GM18867 (cell line): ENCODE data around the gene SASH3.

Source experiments
- ATAC-seq: cut with Tn5 transposase; IDR thresholded peaks from one replicate; pipeline ENCODE4 v1.9.1; 2021; ENCODE audit warnings: mild to moderate bottlenecking, moderate library complexity; ENCODE audit not compliant: unreplicated experiment

Gene SASH3

DNA sequence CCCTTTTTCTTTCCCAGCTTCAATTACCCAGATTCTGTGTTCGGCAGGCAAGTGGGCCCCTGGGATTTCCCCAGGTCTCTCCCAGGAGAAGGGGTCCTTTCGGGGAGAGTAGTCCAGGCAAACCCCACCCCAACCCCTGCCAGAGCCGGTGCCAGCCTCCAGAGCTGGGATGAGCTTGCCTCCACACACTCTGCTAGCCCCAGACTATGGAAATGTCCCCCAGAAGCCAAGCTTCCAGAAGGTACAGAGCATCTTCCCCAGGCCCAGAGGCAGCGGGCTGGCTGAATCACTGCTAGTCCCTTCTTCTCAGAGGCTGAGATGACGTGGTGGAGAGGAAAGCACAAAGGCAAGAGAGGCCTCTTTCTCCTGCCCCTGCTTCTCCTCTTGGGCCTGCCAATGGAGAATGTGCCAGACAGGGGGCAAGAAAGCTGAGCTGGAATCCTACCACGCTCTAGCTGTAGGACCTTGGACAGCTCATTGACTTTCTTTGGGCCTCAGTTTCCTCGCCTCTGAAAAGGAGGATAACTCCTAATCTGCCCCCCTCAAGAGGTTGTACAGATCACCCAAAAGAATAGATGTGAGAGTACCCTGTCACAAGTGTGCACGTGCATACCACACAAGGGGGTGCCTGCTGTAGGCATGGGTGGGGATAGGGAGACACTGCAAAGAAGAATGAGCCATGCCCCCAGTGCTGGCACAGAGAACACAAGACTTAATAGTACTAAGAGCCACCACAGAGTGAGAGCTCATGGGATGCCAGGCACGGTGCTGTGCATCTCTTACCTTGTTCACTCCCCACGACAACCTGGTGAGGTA, 2.1 kb downstream of the SASH3 start:
- ATAC-seq = no peak

DNA sequence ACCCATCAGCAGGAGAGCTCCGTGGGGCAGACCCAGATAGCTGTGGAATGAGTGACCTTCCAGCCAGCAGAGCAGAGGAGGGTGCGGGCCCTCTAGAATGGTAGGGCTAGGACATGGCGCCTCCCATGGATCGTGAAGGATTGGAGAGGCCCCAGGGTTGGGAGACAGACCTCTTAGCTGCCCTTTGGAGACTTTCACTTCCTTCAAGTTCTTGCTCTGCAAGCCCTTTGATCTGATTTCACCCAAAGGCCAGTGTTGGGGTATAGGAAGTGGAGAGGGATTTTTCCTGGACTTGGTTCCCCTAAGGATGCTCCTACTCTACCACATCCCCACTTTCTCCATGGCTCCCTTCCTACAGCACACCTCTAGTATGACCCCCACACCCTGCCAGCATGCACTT, 3.0 kb downstream of the SASH3 start:
- ATAC-seq = no peak

DNA sequence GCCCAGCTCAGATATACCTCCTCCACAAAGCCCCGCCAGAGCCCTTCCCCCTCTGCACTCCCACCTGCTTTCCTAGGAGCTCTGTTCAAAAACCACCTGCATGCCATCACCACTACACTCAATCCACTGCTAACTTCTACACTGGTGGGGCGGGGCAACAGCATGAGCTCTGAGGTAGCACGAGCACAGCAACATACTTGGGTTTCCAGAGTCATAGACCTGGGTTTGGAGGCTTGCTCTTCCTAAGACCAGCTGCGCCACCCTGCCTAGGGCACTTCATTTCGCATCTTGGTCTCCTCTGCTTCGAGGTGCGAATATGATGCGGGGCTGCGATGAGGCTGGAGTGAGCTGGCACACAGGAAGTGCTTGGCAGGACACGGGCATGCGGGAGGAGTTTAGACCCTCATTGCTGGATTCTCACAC, 3.6 kb downstream of the SASH3 start:
- no peak for ATAC-seq

DNA sequence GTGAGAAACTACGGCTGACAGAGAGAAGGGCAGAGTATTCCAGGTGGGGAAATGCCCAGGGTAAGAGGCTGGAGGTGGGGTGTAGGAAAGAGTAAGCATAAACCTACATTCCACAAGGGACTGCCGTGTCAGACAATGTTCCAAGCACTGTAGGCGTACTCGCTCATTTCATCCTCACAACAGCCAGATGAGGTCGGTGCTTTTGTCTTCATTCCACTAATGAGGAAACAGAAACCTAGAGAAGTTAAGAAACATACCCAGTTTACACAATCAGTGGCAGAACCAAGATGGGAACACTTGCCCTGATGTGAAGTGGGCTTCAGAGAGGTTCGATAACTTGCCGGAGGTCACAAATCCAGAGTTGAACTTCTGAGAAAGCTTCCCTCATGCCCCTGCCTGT, 4.6 kb downstream of the SASH3 start:
- ATAC-seq = no peak

DNA sequence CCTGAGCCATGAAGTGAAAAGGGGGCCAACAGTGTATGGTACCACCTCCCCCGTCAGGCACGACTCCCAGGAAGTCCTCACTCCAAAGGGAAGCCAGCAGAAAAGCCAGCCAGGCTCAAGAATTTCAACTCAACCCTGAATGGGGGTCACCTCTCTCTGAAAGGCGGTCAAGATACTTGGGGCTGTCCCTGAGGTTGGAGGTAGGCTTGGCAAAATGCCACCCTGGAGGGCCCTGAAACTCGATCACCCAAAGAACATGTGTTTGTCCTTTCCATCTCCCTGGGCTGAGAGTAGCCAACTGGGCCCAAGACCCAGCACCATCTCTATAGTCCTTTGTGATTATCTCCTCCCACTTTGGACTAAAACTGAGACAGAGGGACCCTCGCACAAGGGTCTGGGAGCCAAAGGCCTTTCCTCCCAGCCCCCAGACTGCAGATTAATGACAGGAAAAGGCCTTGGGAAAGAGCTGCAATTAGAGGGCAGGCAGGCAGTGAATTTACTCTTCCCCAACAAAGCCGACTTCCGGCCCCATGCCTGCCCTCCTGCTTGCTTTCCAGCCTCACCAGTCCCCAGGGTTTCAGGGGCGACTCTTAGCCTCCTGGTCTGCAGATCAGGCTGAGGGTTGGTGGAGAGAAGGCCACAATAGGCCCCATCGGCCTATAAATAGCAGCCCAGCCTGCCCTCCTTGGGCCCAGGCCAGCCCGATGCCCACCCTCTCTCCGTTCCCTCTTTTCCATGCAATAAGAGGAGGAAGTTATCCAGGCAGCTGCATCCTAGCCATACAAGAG, 5.6 kb downstream of the SASH3 start:
- no peak for ATAC-seq

DNA sequence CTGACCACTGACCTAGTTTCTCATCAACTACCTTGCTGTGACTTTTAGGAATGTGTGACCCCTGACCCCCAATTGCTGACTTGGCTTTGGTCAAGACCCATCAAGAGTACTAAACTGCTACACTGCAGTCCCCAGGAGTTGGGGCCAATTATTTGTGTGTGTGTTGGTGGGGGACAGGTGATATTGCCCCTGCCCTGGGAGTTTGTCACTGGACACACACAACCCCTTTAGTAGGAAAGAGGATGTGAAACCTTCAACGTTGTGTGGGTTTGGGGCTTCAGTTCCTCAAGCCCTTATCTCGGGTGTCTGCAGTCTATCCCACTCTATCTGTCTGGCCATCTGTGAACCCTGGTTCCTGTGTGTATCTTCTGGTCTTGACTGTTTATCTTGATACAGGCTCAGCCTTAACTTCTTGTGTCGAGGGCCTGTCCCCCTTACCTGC, 6.5 kb downstream of the SASH3 start:
- peak; percentile 84 for ATAC-seq

DNA sequence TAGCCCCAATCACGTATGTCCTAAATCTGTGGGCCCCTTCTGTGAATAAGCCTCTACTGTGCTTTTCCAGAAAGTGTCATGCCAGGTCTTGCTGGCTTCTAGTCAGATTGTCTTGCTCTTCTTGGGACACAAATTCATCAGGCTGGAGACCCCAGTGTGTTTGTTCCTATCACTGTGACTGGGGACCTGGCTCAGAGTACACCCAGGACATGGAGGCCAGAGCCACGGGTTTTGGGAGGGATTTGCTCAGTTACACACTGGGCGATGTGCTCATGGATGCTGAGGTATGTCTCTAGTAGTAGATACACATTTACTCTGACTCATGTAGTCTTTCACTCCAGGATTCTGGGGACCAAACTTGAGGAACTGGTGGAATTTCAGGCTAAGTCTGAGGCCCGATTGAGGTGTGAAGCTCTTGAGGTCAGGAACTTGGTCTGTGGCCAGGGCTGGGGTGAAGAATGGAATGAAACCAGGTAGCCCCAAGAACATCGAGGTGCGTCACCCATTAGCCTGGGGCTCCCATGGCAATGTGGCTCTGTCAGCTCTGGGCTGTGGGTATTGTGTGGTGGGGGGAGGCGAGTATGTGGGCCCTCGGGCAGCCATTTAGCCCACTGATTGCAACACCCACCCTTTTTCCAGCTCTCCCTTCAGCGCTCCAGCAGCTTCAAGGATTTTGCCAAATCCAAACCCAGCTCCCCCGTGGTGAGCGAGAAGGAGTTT, 7.7 kb downstream of the SASH3 start:
- no peak for ATAC-seq

DNA sequence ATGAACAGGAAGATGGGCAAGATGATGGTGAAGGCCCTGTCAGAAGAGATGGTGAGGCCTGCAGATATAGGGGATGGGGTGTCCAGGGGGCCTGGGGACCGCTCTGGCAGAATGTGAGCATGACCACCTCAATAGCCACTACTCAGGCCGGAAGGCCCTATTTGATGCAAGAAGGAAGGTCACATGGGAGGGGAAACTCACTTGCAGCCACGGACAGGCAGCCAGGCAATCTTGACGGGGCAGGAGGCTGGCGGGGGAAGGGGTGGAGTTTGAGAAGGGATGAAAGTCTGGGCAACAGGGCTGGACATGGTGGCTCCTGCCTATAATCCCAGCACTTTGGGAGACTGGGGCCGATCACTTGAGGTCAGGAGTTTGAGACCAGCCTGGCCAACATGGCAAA, 8.8 kb downstream of the SASH3 start:
- ATAC-seq = no peak

DNA sequence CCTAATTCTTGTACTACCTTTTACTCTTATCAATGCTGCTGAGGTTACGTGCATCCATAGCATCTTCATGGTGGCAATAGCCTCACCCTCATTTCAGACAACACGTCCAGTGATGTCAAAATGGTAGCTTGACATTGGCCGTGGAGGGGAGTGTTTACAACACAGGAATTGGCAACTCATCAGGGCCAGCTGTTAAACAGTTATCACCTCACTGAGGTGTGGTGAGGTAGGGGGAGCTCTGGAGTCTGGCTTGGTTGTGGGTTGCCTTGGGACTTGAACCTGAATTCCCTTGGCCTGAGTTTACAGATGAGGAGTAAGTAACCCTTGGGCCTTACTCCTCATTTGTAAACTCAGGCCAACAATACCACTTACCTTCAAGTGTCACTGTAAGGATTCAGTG, 10.4 kb downstream of the SASH3 start:
- ATAC-seq = no peak

DNA sequence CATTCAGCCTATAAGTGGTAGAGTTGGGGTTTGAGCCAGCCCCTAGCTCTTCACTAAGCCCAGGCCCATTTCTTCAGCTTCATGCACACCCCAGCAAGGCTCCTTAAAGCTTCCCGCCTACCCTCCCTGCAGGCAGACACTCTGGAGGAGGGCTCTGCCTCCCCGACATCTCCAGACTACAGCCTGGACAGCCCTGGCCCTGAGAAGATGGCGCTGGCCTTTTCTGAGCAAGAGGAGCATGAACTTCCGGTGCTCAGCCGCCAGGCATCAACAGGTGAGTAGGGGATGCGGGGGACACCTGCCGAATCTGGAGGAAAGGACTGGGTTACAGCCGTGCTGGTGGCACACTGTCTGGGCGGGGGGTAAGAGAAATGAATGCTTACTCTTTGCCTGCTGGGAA, 11.1 kb downstream of the SASH3 start:
- ATAC-seq = no peak

DNA sequence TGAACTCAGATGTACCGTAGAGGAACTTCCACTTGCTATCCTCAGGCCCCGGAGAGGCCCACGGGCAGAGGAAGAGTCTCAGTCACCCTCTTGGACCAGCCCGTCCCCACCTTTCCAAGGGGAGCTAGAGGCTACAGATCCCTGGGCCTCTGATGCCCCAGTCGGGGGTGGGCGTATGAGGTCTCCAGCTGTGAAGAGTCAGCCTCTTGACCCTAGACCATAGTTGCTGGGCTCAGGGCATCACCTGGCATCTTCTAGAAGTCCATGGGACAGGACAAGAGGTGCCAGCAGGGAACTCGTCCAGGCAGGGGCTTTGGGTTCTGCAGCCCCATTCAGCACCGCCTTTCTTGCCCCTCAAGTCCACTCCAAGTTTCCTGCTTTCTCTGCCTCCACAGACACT, 11.6 kb downstream of the SASH3 start:
- no peak for ATAC-seq

DNA sequence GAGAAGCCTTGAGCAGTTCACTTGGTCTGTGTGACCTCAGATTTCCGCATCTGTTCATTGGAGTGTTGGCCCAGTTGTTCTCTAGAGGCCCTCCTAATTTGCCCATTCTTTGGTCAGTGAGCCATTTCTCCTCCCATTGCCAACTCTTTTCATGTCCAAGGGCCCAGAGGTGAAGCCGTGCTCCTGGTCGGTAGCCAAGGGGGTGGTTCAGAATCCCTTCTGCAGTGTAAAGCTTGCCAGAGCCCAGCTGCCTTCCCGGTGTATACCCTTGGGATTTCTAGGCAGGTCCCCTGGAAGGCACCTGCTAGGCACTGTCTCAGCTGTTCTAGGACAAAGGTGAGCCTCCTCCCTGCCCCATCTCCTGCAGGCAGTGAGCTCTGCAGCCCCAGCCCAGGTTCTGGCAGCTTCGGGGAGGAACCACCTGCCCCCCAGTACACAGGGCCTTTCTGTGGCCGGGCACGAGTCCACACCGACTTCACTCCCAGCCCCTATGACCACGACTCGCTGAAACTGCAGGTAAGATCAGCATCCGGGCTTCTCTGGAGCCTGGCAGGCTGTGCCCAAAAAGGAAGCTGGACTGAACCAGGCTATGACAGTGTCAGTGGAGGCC, 12.3 kb downstream of the SASH3 start:
- no peak for ATAC-seq

DNA sequence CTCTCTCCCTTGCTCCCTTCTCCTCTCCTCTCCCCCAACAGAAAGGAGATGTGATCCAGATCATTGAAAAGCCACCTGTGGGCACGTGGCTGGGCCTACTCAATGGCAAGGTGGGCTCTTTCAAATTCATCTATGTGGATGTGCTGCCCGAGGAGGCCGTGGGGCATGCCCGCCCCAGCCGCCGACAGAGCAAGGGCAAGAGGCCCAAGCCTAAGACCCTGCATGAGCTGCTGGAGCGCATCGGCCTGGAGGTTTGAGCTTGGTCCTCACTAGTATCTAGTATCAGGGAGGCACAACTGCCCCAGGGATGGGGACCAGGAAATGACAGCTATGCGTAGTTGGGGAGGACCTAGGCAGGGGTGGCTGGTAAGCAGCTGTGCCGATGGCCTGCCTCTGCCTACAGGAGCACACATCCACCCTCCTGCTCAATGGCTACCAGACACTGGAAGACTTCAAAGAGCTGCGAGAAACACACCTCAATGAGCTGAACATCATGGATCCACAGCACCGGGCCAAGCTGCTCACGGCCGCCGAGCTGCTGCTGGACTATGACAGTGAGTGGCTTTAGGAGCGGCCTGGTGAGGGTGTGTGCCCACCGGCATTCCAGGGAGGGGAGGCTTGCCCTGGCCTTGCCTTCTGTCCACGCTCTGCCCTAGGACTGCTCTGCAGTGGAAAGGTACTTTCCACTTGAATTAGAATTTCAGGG, 13.0 kb downstream of the SASH3 start:
- ATAC-seq = no peak

DNA sequence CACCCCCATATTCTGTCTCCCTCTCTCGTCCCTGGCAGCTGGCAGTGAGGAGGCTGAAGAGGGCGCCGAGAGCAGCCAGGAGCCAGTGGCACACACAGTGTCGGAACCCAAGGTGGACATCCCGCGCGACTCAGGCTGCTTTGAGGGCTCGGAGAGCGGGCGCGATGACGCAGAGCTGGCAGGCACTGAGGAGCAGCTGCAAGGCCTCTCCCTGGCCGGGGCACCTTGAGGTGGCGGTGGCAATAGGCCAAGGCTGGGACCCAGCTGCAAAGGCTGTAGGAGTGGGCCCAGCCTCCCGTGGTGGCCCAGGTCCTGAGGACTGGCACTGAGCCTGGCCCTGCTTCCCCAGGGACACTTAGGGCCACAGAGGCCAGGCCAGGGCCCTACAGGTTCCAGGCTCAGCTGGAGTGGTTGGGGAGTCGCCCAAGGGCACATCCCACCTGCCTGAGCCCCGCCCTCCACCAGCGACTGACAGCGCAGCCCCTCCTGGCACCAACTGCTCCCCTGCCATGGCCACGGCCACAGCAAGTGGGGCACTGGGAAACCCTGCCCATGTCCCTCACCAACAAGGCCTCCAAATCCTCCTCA, 13.9 kb downstream of the SASH3 start:
- no peak for ATAC-seq

DNA sequence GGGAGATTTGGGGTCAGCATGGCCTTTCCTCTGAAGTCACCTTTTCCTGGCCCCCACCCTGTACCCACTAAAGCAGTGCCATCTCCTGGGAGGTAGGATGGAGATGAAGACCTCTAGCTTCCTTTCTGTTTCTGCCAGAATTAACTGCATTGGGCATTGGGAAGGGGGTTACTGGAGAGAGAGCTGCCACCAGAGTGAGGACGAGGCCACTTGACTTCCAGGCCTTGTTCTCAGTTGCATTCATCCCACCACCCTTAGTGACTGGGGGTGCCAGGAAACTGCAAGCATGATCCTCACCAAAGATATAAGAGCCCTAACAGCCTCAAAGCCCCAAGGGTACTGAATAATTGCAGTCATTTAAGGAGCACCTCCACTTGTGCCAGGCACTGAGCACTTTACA, 15.8 kb downstream of the SASH3 start:
- ATAC-seq = no peak

DNA sequence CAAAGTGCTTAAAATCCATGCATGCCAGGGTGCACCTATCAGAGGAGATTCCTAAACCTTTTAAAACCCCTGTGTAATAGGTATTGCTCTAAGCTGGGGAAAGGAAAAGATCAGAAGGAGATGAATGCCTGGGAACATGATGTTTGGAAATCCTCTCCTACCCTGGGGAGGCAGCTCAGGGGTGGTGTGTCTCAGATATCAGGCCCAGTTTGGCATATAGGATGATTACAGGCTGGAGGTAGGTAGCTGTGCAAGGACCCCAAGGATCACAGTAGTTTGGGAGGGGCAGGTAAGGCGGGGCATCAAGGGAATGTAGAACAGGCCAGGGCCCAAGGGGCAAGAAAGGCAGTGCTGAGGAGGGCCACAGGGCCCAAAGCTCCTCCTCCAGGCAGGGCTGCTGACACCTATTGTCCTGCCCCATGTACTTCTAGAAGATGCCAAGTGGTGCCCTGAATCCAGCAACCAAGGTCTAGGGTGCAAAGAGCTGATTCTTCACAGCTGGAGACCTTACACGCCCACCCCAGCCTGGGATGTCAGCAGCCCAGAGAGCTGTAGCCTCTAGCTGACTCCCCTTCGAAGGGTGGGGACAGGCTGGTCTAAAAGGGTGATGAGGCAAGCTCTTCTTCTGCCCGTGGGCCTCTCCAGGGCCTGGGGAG, 17.6 kb downstream of the SASH3 start:
- ATAC-seq = no peak

DNA sequence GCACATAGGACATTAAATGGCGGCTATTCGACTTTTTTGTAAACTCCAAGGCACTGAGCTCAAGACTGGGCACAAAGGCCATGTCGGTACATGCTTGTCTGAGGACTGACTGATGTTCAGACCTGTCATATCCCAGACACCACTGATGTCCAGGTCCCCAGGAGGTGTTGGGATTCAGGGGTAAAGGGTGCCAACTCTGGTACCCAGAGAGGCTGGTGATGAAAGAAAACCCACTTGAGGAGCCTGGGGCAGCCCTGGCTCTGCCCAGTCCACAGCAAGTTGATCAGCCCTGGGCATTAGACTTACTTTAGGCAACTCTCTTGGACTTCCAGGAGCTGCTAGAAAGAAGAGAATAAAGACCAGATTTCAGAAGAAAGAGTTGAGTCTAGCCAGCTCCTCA, 18.7 kb downstream of the SASH3 start:
- no peak for ATAC-seq

DNA sequence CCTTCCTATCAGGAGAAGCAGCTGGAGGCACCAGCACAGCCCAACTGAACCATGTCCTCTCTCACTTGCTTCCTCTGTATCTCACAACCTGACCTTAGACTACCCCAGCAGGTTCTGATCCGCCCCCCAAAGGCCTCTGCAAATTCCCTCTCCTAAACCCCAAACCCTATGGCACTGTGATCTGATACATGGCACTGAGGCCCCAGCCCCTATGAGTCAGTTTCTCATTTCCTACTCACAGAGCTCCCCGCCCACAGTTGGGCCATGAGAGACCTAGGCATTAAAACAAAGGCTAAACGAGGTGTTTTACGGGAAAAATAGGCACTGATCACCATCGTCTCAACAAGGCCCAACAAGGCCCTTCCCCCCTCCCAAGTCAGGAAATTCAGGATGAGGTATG, 19.1 kb downstream of the SASH3 start:
- no peak for ATAC-seq

DNA sequence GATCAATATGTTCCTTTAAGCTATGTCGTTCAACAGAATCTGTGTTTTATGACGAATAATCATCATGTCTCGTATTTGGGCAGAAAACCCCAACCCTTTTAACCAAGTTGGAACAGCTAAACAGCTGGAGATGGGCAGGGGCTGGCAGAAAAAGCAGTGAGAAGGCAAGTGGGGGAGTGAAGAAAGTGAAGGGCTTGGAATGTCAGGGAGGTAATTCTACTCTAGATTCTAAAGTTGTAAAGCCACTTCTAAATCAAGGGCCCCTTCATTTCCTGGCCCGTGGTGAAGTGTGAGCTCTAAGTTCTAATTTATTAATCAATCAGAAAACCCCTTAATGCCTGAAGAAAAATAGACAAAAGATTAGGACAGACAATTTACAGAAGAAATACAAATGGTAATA, 20.4 kb downstream of the SASH3 start:
- no peak for ATAC-seq

DNA sequence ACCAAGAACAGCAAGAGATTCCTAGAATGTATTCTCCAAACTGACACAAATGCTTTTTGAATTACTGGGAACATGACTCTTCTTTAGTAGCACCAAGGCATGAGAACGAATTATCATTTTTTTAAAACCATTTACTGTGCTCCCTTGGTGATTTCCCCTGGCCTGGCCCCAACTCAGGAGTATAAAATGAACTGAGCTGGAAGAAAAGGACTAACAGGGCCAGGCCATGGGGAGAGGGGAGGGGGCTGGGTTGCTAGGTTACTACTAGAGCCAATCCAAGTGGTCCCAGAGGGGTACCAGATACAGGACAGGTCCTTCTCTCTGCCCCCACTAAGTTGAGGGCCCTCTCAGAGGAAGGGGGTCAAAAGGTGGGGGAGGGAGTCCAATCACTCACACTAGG, 23.1 kb downstream of the SASH3 start:
- ATAC-seq = no peak
